GM18870 (cell line): ENCODE measurements around the gene MYH7B.

ENCODE experiments used
- ATAC-seq: cut with Tn5 transposase; IDR thresholded peaks from one replicate; pipeline ENCODE4 v1.9.1; 2021; ENCODE audit warnings: moderate library complexity; ENCODE audit not compliant: unreplicated experiment

Gene MYH7B

GRCh38 chr20:34955231-34956040 lies at the start of gene MYH7B, which contains the start of gene GSS:
MYH7B (plus strand) TSS chr20:34955868; CDS start chr20:34978006, 22,138 bp downstream.
GSS (minus strand) TSS chr20:34955806; CDS start chr20:34951852, 3,954 bp downstream.
- ATAC-seq, result peak; percentile 56

GRCh38 chr20:34907616-34908469 lies 47.8 kb upstream of the MYH7B start:
- ATAC-seq, result no peak

GRCh38 chr20:34915131-34915530 lies 40.5 kb upstream of the MYH7B start:
- no peak for ATAC-seq

GRCh38 chr20:34915749-34916455 lies 39.8 kb upstream of the MYH7B start:
- ATAC-seq, result no peak

- ATAC-seq, result no peak
Observed at GRCh38 chr20:34916774-34917354, 38.8 kb upstream of the MYH7B start.

- no peak for ATAC-seq
Observed at GRCh38 chr20:34920055-34920454, 35.6 kb upstream of the MYH7B start.

GRCh38 chr20:34921436-34921835 lies 34.2 kb upstream of the MYH7B start:
- ATAC-seq, result no peak

- ATAC-seq, result no peak
Observed at GRCh38 chr20:34922654-34923381, 32.9 kb upstream of the MYH7B start.

- ATAC-seq, result no peak
Observed at GRCh38 chr20:34923414-34923813, 32.3 kb upstream of the MYH7B start.

GRCh38 chr20:34925341-34925740 lies 30.3 kb upstream of the MYH7B start:
- no peak for ATAC-seq

- ATAC-seq, result no peak
Observed at GRCh38 chr20:34925981-34926380, 29.7 kb upstream of the MYH7B start.

GRCh38 chr20:34926581-34926980 lies 29.1 kb upstream of the MYH7B start:
- ATAC-seq, result no peak

GRCh38 chr20:34927736-34928135 lies 27.9 kb upstream of the MYH7B start:
- no peak for ATAC-seq

GRCh38 chr20:34928411-34928810 lies 27.3 kb upstream of the MYH7B start:
- ATAC-seq, result no peak

GRCh38 chr20:34931771-34932170 lies 23.9 kb upstream of the MYH7B start:
- no peak for ATAC-seq

- no peak for ATAC-seq
Observed at GRCh38 chr20:34938466-34939163, 17.1 kb upstream of the MYH7B start.

- no peak for ATAC-seq
Observed at GRCh38 chr20:34940081-34940481, 15.6 kb upstream of the MYH7B start.

GRCh38 chr20:34941226-34941625 lies 14.4 kb upstream of the MYH7B start:
- ATAC-seq, result no peak

GRCh38 chr20:34942301-34942700 lies 13.4 kb upstream of the MYH7B start:
- no peak for ATAC-seq
